OCI-LY7 (cell line): ENCODE measurements around the gene RET. TPM values are rescaled to one million over a fixed set of nuclear protein-coding genes. Genes with fewer than 3 reads are reported as not detected.

ENCODE experiments used
- BruUV-seq: library from RNA; stranded (reverse); fragments of 400-500 nt; replicated peaks from 2 replicates; lab custom pipeline; 2021; lab: Mats Ljungman, UMichigan
- CTCF ChIA-PET: fragments of 300-600 bp; sonication (Branson Sonifier 250); formaldehyde crosslinking; loops from one replicate; lab custom pipeline; 2022; ENCODE audit warnings: antibody characterized with exemption; ENCODE audit not compliant: unreplicated experiment; lab: Charles Lee
- POLR2A ChIA-PET: fragments of 300-600 bp; sonication (Branson Sonifier 250); formaldehyde crosslinking; loops from one replicate; lab custom pipeline; 2022; ENCODE audit warnings: antibody characterized with exemption; lab: Charles Lee
- DNase-seq: peaks from one replicate; pipeline ENCODE4 v3.0.0-alpha.2; 2015; ENCODE audit warnings: low spot score
- H2AFZ ChIP-seq: fragments of 200-600 bp; sonication (generic), shearing (Covaris generic); 2 replicates; pipeline ENCODE4 v1.6.1; 2014; ENCODE audit warnings: mild to moderate bottlenecking, antibody characterized with exemption, low read length, moderate library complexity
- H3K27ac ChIP-seq: fragments of 200-600 bp; sonication (generic); 2 replicates; pipeline ENCODE4 v1.5.1; 2014; ENCODE audit warnings: mixed run types, low read depth, mild to moderate bottlenecking, moderate library complexity, low read length, inconsistent platforms; ENCODE audit not compliant: poor library complexity, severe bottlenecking
- H3K36me3 ChIP-seq: fragments of 200-600 bp; sonication (generic); 2 replicates; pipeline ENCODE4 v1.6.1; 2014; ENCODE audit warnings: mild to moderate bottlenecking, antibody characterized with exemption, low read length, moderate library complexity, mixed read lengths; ENCODE audit not compliant: insufficient read depth
- H3K4me1 ChIP-seq: fragments of 200-600 bp; sonication (generic); 2 replicates; pipeline ENCODE4 v1.5.1; 2014; ENCODE audit warnings: mild to moderate bottlenecking, low read length; ENCODE audit not compliant: insufficient read depth, poor library complexity, severe bottlenecking
- H3K4me2 ChIP-seq: fragments of 200-600 bp; sonication (generic); 2 replicates; pipeline ENCODE4 v1.6.1; 2014; ENCODE audit warnings: mild to moderate bottlenecking, low read length
- H3K4me3 ChIP-seq: fragments of 200-600 bp; sonication (generic); 2 replicates; pipeline ENCODE4 v1.5.1; 2014; ENCODE audit warnings: mild to moderate bottlenecking, low read depth, low read length; ENCODE audit not compliant: poor library complexity, severe bottlenecking
- H3K79me2 ChIP-seq: fragments of 200-600 bp; sonication (generic); 2 replicates; pipeline ENCODE4 v1.6.1; 2016; ENCODE audit warnings: low read depth, mild to moderate bottlenecking, low read length, moderate library complexity, mixed read lengths; ENCODE audit not compliant: insufficient read depth
- H3K9me2 ChIP-seq: fragments of 200-600 bp; sonication (generic); 2 replicates; pipeline ENCODE4 v1.6.1; 2016; ENCODE audit warnings: mild to moderate bottlenecking, low read length, mixed read lengths; ENCODE audit not compliant: insufficient read depth
- H3K9me3 ChIP-seq: fragments of 200-600 bp; sonication (generic); 2 replicates; pipeline ENCODE4 v1.6.1; 2014; ENCODE audit warnings: mild to moderate bottlenecking, mixed run types, low read length, mixed read lengths
- H4K20me1 ChIP-seq: fragments of 200-600 bp; sonication (generic); 2 replicates; pipeline ENCODE4 v1.6.1; 2014; ENCODE audit warnings: mild to moderate bottlenecking, antibody characterized with exemption, low read length, moderate library complexity, mixed read lengths; ENCODE audit not compliant: insufficient read depth
- CTCF ChIP-seq: fragments of 200-600 bp; sonication (generic); conservative IDR thresholded peaks from 2 replicates; pipeline ENCODE4 v1.5.1; 2014; ENCODE audit warnings: mild to moderate bottlenecking, antibody characterized with exemption, low read length, moderate library complexity, mixed read lengths
- EZH2phosphoT487 ChIP-seq: fragments of 200-600 bp; sonication (generic); IDR thresholded peaks from 2 replicates; pipeline ENCODE4 v1.6.1; 2018; ENCODE audit warnings: low read depth, borderline replicate concordance, mild to moderate bottlenecking, mixed run types, antibody characterized with exemption, low read length, moderate library complexity, mixed read lengths
- intact Hi-C: fragments of 100-400 bp; cut with micrococcal nuclease; formaldehyde crosslinking; loops from one replicate; pipeline ENCODE4 v1.10.0; 2022; ENCODE audit not compliant: unreplicated experiment
- total RNA-seq, 2 experiments: library from RNA; depleted of rRNA in 1 of 2; stranded (reverse); fragments of >200 nt in 1 of 2; shearing (Covaris generic) in 1 of 2; gene quantifications; 2 replicates each; pipeline ENCODE4 v1.2.3, GENCODE V29; 2014 to 2022

Gene RET
- total RNA-seq, 2 experiments from 2014 or later, result 0.06 TPM; not detected in 1

DNA sequence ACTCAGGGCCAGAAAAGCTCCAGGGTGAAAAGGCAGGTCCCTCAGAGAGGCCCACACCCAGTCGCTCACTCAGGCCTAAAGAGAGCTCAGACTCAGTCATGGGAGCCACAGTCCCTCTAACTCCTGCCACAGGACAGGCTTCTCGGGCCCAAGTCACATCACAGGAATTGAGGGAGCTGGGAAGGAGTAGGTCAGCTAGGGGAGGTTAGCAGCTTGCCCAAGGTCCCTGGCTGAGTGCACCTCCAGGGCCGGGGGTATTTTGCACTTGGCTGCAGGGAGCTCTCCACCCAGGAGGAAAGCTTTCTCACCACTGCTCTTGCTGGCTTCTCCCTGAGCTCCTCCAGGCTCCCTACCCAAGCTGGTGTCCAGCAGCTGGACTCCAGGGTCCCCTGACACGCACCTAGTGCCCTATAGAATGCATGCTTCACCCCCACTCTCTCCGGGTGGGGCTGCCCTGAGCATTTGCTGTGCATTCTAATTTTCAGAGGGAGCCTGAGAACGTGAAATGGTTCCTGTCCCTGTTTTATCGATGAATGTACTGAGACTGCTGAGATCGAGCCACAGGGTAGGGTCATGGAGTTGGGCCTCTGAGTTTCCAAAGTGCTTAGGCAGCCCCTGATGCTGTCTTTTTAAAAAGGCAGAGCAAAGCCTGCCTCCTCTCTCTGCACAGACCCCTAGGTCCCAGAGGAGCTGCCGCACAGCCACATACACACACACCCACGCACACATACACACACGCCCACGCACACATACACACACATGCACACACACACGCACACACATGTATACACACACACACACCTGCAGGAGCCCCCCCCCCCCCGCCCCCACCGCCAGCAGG lies 37.9 kb upstream of the RET start:
- CTCF ChIA-PET, result interaction anchor here (0.6 kb wide), 1 partner anchor 12 kb away, joined by 3 read pairs; no protein-coding TSS in a partner anchor

DNA sequence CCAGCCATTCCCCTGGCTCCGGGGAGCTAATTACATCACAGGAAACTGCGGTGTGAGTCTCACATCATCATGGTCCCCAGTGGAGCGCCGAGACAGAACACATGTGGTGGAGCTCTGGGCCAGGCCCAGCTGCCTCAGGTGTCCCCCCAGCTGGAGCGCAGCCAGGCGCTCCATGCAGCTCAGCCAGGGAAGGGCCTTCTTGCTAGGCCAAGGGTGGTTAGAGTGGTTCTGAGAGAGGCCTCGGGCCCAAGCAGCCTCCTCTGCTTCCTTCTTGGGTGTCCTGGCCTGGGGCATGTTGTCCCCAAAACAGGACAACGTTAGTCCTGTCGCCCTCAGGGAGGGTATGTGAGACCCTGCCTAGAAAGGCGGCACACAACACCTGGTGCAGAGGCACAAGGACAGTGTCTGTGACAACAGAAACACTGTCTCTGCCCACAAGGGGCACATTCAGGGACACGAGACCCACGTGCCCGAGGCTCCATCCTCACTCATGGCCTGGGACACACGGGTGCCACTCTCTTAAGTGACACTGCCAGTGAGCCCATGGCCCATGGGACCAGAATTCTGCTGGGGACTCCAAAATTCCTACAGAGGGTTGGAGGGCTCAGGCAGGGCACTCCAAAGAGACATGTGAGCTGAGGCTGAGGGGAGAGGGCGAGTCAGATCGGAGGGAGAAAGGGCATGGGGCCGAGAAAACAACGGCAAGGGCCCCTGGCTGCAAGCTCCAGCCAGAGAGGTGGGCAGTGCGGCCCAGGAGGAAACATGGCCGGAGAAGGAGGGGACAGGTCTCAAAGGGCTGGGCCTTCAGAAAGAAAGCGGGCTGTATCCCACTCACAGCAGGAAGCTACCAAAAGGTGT lies 37.0 kb upstream of the RET start:
- BruUV-seq, result no TSS peak

More for the DNA sequence above, 37.9 kb upstream of the RET start:
- POLR2A ChIA-PET, result interaction anchor here (0.6 kb wide), 1 partner anchor 556 kb away, joined by 4 read pairs; no protein-coding TSS in a partner anchor
- no peaks in the 10 kb centered on the region for H3K36me3 ChIP-seq
- H2AFZ ChIP-seq, result no peak overlapping the region
- no peaks in the 10 kb centered on the region for H3K9me3 ChIP-seq
- H3K27ac ChIP-seq, result no peak overlapping the region
- no peak overlapping the region for H3K4me2 ChIP-seq
- H3K9me2 ChIP-seq, result no peaks in the 10 kb centered on the region
- H3K79me2 ChIP-seq, result no peaks in the 10 kb centered on the region
- no TSS peak for BruUV-seq
- no peaks in the 10 kb centered on the region for H4K20me1 ChIP-seq
- intact Hi-C loops, result no loop called here
- H3K4me3 ChIP-seq, result no peak overlapping the region
- no peak for DNase-seq
- TF ChIP-seq CTCF (no peak), EZH2phosphoT487 (no peak)
- H3K4me1 ChIP-seq, result no peaks in the 10 kb centered on the region

More for the DNA sequence above, 37.0 kb upstream of the RET start:
- DNase-seq, result no peak
- Histone ChIP-seq H3K4me1 (no peaks in the 10 kb centered on the region), H3K79me2 (no peaks in the 10 kb centered on the region), H2AFZ (no peak overlapping the region), H4K20me1 (no peaks in the 10 kb centered on the region), H3K9me2 (no peaks in the 10 kb centered on the region), H3K9me3 (no peaks in the 10 kb centered on the region), H3K4me2 (no peak overlapping the region), H3K4me3 (no peak overlapping the region), H3K36me3 (no peaks in the 10 kb centered on the region), H3K27ac (no peak overlapping the region)
- intact Hi-C loops, result no loop called here
- TF ChIP-seq CTCF, result no peak
- no peak for TF ChIP-seq EZH2phosphoT487
- ChIA-PET CTCF (interaction anchor here (0.6 kb wide), 1 partner anchor 13 kb away, joined by 3 read pairs; no protein-coding TSS in a partner anchor), POLR2A (interaction anchor here (0.6 to 0.7 kb wide), 2 partner anchors 114 to 555 kb away, joined by 3 to 4 read pairs; no protein-coding TSS in a partner anchor)
